ENCODE data around the gene ARID3A.

ARID3A gene

GRCh38 chr19:913080-913748, 12.6 kb upstream of the ARID3A start, which contains the start of gene R3HDM4:
R3HDM4 (minus strand) TSS chr19:913219; CDS start chr19:913157, 62 bp downstream.
- DNase-seq, result peak; percentile 90

GRCh38 chr19:916645-917322, 9.1 kb upstream of the ARID3A start:
- no peak for DNase-seq

GRCh38 chr19:917323-918151, 8.3 kb upstream of the ARID3A start, which contains the start of gene KISS1R:
KISS1R (plus strand) TSS chr19:917333; CDS start chr19:917503, 170 bp downstream.
- peak; percentile 65 for DNase-seq

- DNase-seq, result no peak
Observed at GRCh38 chr19:918152-918437, 7.7 kb upstream of the ARID3A start.

GRCh38 chr19:918481-919198, 7.2 kb upstream of the ARID3A start:
- DNase-seq, result no peak

- no peak for DNase-seq
Observed at GRCh38 chr19:919199-920050, 6.4 kb upstream of the ARID3A start.

GRCh38 chr19:920051-920864, 5.6 kb upstream of the ARID3A start:
- peak; percentile 78 for DNase-seq

GRCh38 chr19:924553-925086, 1.2 kb upstream of the ARID3A start:
- DNase-seq, result no peak

- DNase-seq, result no peak
Observed at GRCh38 chr19:925087-925525, 729 bp upstream of the ARID3A start.

GRCh38 chr19:926323-926588, 421 bp downstream of the ARID3A start:
- no peak for DNase-seq

- DNase-seq, result no peak
Observed at GRCh38 chr19:926589-927350, 935 bp downstream of the ARID3A start.

GRCh38 chr19:927351-927779, 1.5 kb downstream of the ARID3A start:
- DNase-seq, result no peak

- no peak for DNase-seq
Observed at GRCh38 chr19:927780-928401, 2.1 kb downstream of the ARID3A start.

GRCh38 chr19:928471-929202, 2.8 kb downstream of the ARID3A start:
- no peak for DNase-seq

- DNase-seq, result no peak
Observed at GRCh38 chr19:929203-929890, 3.5 kb downstream of the ARID3A start.

- DNase-seq, result no peak
Observed at GRCh38 chr19:929891-930258, 4.0 kb downstream of the ARID3A start.

- DNase-seq, result no peak
Observed at GRCh38 chr19:931860-932647, 6.2 kb downstream of the ARID3A start.

All from CD4-positive, alpha-beta T cell treated with Interleukin-12 subunit alpha and Interleukin-12 subunit beta, for 1 hour (primary cell).